HT1080 (cell line): ENCODE results near the gene TLE3. TPM values are rescaled to one million over a fixed set of nuclear protein-coding genes. Genes with fewer than 3 reads are reported as not detected.

Experiments used
- DNase-seq: peaks from one replicate; pipeline ENCODE4 v3.0.0-alpha.2; 2015; ENCODE audit warnings: low read depth
- total RNA-seq: library from RNA; depleted of rRNA; stranded (reverse); fragments of >200 nt; shearing (Covaris generic); gene quantifications from 2 replicates; pipeline ENCODE4 v1.2.3, GENCODE V29; 2014

The TLE3 gene
- total RNA-seq, 1 experiment from 2014 or later = 34.0 TPM

DNA sequence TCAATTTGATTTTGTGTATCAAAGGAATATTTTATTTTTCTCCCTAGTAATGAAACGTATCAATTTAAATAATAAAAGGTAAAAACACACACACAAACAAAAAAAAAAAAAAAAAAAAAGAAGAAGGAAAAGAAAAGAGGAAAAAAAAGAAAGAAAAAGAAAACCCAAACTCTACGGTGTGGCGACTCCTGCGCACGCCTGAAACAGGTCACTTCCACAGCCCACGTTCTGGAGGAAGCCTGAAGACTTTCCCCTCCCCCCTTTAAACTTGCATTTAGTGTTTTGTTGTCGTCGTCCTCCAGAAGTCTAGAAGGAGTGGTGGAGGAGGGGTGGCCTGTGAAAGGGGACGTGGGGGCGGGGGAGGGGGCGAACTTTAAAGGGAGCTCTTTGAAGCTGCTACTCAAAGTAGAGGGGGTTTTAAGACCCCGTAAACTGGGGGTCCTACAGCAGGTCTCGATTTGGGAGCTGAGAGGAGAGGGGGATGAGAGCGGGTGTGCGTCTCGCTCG is 2.3 kb upstream of the TLE3 start:
- no peak for DNase-seq

DNA sequence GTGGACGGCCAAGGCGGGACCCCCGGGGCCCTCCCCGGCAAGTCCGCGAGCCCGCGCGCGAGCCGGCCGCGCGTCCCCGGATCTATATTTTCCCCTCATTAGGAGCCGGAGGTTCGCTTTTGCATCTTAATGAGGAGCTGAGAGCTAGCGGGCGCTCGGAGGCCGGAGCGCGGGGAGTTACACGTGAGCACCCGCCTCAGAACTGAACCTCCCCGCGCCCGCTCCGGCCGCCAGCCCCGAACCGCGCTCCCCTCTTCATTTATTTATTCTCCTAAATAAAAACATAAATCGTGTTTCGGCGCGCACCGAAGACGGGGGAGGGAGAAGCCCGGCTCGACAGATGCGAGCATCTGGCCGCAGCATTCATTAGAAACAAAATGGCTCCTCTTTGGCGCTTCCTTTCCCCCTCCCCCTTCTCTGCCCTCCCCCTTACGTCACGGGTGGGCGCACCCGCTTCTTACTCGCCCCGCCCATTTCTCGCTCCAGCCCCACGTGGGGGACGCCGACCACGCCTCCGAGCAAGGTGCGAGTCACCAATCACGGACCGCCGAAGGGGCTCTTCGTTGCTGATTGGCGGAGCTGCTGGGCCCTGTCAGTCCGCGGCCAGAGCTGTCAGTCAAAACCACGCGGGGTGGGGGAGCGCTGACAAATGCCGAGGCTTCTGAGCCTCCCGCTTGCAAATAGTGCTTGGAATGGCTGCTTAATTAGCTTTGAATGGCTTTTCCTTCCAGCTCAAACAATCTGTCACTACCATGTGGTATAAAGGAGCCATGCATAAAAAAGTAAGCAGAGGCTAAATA is 1.6 kb upstream of the TLE3 start:
- peak; percentile 95 for DNase-seq

DNA sequence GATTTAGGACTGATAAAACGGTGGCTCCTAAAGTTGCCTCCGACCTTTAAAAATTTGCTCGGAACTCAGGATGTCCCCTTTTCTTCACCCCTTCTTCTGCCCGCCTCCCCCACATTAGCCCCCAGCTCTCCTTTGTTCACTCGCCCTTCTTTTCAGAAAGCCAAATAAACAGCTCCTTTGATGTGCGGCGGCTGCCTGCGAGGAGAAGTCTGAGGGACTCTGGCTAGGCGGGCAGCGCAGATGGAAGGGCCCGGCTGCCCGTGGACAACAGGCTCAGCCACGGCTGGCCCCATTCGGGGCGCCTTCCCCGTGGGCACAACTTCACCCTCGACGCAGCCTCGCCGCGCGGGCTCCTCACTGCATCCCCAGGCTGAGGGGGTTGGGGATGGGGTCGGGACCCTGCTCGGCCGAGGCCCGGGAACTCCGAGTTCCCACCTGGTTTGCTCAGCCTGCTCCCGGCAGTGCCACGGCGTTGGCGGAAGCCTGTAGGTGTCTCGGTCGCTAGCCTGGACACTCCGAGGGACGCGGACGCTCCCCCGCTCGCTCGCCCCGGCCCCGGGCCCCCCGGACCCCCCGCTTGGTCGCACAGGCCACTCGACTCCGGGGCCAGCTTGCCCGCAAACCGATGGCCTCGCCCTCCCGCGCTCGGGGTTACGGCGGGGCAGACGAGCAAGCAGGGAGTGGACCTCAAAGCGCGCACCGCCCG is 897 bp upstream of the TLE3 start:
- no peak for DNase-seq

DNA sequence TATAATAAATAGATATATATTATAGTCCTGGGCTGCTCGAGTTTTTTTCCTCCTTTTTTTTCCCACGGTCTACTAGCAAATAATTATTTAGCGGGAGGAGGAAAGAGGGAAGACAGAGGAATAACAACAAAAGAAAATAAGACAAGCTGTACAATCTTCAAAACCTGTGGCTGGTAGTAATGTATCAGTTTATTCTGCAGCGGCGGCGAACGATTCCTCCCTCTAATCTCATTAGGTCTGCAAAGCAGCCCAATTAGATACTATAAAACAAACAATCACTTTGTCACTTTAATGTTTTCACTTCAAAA is 390 bp upstream of the TLE3 start:
- DNase-seq = no peak

DNA sequence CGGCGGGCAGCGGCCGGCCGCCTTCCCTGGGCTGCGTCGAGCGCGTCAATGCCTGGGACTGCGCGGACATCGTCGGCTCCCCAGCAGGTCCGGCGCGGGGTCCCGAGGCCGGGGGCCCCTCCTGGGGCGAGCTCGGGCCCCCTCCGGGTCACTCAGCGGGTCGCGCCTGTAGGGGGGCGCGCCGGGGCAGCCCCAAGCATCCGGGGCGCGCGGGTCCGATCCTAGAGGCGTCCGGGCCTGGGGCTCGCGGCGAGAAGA is 725 bp downstream of the TLE3 start:
- DNase-seq = no peak

DNA sequence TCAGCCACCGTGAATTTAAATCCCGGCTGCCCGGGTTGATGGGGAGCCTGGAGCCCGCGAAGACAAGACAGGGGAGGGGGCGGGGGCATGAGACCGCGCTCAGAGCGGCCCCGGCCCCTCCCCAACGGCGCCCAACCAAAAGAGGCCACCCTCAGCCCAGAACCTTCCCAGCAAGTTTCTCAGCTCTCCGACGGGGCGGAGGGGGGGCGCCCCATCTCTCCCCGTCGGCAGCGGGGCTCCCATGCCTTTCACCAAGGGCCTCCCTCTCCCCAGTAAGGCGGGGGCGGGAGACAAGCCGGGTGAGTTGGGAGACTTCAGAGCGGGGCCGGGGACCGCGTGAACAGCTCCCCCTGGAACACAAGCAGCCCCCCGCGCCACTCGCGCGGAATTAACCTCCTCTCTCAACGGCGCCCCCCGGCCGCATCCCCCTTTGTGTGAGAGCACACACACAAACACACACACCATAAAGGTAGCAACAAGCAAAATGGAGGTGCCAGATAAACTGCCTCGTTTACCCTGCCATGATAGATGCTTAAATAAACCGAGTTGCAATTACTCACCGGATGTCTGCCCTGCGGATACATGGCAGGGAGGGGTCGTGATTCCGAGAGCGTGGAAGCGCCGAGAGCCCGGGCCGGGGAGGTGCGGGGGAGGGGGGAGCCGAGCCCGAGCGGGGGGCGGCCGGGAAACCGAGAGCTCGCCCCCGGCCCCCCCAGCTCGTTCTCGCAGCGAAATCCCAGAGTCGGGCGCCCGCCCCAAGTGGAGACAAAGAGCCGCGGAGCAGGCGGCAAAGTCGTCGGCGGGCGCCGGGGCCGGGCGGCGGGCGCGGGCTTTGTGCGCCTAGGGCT is 1.3 kb downstream of the TLE3 start:
- peak; percentile 51 for DNase-seq

DNA sequence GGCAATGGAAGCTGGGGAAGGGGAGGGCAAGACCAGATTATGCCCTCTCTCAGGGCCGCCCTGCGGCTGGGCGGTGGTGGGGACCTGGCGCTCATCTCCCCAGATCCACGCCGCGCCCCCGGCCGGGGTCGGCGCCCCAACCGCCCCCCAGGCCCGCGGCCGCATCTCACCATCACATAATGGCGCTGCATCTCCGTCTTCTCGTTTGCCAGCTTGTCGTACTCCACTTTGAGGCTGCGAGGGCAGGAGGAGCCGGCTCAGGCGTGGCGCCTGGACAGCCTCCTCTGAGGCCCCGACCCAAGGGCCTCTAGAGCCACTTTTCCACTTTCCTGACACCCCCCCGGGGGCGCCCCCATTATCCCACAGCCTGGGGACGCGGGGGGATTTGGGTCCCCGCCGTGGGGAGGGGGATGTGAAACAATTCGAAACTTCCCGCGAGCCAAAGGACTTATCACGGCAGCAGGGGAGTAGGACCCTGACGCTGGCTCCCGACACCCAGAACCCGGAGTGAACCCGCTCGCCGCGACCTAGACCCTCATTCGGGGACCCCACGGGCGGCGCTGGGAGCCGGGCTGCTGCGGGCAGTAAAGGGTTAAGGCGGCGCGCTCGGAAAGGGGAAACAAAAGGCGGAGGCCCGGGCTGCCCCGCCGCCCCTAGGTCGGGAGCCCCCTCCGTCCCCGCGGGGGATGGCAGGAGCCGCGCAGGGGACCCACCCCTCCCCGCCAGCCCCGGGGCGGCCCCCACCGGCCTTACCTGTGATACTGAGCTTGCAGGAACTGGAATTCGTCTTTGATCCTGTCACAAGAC is 2.1 kb downstream of the TLE3 start:
- DNase-seq = no peak

DNA sequence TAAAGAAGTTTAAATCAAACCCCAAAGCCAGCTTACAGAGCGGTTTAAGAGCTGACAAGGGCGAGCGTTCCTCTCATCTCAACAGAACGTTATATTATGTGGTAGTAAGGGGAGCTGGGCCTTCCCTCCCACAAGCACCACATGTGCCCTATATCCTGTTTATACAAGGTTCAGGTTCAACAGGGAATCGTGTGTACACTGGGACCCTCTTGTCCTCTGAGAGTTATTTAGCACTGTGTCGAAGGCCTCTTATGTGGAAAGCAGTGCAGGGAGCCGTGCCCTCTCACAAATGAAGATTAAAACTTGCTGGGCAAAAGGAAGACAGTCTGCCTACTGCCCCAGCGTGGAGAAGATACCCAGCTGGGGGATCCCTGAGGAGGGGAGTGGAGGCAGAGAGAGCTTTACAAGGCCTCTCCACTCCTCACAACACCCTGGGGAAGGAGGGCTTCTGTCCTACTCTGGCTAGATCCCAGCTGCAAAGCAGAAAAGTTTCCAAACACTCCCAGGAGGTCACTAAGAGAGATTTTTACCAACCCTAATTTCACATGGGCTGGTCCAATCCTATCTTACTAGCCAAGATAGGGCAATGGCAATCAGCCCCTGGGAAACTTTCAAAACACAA is 2.9 kb downstream of the TLE3 start:
- no peak for DNase-seq

DNA sequence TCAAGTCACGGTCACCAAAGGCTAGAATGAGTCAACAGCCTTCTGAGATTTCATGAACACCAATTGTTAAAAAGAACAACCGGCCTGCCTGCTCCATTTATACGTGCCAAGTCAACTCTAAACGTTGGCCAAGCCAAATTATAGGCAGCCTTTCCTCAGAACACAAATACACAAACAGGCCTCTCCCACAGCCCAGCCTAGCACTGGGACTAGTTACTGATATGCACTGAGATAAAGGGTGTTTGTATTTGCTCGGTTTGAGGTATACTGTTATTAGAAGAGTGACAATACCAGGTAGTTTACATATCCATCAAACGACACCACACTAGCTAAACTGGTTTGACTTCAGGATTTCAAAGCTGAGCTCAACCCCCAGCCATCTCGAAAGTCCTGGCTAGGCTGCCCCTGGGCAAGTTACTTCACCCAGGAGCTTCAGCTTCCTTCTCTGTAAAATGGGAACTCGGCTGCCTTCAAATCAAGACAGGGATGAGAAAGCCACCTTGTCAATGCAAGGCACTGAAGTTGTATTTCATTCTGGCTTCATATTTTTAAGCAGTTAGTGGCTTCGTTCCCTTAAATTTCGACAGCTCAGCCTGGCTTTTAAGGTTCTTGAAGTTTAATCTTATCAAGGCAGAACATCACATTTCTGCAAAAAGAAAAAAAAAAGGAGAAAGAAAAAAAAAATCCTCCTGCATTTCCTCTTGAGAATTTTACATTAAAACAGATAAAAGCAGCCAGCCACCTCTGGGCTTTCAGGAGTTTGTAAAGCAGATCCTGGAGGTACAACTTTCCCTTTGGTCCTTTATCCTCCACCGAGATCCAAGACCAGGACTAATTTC is 4.0 kb downstream of the TLE3 start:
- no peak for DNase-seq

DNA sequence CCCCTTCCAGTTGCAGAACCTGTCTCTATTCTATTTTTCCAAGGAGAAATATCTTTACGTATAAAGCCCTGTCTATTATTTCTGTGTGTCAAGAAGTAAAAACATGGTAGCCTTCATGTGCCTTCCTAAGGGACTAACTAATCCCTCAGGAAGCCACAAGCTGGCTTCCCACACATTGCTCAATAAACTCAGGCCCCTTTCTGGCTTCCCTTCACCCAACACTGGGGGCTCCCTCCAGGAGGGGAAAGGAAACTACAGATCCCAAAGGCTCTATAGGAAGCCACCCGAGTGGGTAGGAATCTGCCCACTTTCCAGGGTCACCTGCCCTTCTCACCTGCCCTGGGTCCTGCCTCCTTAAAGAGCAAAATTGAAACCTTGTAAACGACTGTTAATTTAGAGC is 4.6 kb downstream of the TLE3 start:
- DNase-seq = no peak

DNA sequence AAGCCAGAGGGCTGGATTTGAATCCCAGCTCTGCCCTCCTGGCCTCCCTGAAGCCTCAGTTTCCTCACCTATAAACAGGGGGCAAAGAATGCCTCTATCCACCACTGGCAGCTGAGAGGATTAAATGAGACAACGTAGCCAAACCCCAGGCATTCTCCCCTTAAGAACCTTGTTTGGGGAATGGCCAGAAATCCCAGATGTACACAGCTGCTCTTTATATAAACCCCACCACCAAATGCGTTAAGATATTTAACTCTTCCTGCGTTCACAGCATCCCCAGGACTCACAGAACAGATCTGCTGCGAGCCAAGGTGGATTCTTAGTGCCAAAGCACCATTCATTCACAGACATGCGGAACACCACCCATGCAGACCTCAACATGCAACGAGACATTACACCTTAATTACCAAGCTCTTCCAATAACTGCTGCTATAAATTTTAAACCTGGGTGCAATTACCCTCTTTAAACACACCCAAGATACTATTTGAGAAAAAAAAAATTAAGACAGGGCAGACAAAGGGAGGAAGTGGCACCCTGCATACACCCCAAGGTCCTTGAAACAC is 5.2 kb downstream of the TLE3 start:
- no peak for DNase-seq

DNA sequence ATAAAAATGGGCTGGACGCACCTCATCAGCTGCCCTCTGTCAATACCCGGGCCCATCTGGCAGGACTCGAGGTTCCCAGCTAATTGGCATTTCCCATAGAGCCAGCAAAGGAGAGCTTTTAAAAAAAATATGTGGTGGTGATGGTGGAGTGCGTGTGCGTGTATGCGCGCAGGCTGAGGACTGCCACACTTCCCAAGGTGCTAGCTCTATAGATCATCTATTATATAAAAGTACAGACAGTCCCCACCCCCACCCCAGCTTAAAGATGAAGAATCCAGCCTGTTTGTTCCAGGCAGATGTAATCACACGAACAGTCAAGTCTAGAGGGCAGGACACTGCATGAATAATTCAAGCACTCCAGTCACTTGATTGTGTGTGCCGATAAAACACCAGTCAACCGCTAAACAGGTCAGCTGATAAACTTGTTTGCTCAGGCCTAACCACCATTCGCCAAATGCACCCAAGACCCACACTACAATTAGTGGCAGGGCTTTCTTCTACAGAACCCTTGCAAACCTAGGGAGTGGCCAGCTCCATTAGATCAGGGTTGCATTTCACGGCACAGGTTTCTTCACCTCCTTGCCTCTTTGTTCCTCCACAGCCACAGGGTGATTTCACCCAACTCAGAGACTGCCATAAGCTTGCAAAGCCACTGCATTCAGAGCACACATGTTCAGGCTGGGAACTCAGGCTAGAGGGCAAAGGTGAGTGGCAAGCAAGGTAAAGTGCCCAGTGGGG is 5.8 kb downstream of the TLE3 start:
- DNase-seq = no peak

DNA sequence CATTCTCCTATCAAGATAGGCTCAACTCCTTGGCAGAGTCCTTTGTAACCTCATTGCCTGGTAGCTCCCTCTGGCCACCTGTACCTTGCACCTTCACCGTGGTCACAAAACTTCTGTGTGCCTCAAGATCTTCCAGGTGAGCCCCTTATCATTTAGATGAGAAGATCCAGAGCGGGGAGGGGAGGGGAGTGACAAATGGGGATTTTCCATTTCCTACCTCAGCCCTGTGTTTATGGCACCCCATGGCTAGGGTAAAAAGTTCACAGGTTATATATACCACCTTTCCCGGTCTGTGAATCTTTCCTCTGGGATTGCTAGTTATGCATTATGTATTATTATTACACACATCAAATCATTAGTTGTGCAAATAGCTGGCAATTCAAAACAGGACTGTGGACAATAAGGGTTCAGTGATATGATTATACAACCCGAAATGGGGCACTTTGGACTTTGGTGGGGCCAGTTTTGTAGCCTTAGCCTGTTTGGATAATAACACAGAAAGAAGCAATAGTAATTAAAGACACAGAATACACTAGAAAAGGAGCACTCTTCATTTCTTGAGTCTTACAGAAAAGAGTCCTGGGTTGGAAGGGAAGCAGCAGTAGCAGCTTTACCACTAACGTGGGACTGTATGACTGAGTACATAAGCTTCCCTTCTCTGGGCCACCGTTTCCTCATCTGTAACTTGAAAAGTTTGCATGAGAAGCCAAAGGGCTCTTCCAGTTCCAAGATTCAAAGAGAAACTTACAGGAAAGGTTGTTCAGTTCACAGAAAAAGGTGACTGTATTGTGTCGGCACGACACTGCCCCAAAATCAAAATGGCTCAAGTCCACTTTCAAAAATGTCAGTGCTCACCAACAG is 7.1 kb downstream of the TLE3 start:
- DNase-seq = no peak

DNA sequence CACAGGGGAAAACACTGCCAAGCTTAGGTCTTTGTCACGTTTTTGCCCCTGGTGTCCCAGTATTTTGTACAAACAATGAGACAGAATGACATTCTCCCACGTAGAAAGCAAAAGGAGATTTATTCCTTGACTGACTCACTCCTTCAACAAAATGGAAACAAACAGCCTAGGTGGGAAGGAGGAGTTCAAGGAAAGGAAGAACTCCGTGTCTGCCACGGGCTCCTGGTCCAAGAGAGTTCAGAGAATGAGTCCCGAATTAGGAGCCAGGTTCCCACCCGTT is 8.1 kb downstream of the TLE3 start:
- DNase-seq = no peak

DNA sequence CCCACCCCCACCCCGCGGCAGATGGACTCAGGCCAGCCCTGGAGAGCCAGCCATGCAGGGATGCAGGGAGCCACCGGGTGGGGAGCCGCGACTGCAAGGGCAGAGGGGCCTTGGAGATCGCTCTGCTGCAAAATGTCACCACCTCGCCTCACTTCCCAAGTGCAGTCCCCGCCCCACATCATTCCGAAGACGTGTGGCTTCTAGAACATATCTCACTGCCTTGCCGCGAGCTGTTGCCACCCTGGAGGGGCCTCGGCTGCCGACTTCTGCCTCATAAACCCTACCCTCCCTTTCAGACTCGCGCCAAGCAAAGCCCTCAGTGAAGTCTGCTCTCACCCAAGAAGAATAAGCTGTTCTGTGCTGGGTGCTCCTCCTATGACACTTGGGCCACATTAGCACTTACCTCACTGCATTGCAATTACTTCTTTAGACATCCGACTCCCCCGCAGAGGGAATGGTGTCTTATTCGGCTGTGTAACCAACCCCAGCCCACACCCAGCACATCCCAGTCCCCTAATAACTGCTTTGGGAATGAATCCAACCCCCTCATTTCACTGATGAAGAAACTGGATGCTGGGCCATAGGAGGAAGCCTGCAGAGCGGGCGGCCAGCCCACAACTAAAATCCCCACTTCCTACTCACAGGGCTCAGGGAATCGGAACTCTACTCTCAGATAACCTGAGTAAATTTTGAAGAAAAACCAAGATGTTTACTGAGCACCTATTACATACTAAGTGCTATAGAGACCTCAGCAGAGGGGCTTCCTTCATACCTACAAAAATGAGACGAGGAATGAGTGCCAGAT is 8.6 kb downstream of the TLE3 start:
- no peak for DNase-seq

DNA sequence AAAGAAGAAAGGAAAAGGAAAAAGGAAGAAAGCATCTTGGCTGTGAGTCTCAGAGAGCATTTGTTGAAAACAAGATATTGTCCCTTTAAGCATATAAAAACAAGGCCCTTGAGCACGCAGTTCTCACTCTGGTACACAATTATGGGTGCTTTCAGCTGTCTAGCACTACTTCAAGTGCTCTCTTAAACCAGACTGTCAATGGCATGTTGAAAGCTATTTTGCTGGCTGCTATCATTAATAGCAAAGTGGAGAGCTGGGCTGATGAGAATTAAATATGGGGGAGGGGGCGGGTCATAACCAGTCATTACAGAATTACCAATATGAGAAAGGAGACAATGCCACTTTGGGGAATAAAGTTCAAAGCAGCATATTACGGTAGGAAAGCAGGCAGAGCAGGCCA is 9.3 kb downstream of the TLE3 start:
- DNase-seq = no peak

DNA sequence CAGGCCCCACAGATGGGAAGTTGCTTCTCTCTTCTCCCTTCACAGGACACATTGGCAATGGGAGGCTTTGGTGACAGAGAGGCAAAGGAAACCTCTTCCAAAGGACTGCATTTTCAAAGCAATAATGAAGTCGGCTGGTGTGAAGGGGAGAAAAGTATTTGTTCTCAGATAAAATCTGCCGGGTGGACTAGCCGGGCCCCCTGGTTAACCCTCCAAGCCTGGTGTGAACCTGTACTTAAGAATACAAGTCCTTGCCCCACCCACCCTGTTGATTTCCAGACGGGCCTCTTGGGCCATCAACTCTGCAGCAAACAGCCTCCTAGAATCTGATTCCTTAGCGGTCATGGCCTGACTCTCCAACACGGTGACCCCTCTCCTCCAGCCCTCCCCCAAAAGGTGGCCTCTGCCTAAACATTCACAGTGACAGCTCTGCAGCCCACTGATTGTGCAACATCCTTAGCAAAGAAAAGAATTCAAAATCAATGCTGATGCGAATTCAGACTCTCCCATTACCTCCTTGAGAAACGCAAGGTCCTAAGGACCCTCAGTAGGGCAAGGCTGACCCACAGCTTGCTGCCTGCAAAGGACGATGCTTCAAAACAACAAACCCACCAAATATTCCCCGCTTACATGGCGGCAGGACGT is 9.9 kb downstream of the TLE3 start:
- DNase-seq = no peak
